MG63 (cell line): ENCODE results near the gene INMT. TPM values are rescaled to one million over a fixed set of nuclear protein-coding genes. Genes with fewer than 3 reads are reported as not detected.
A peak's percentile ranks its signal among the peaks of the same experiment; 100 is the strongest.

Experiments
- DNase-seq: peaks from one replicate; pipeline ENCODE4 v3.0.0-alpha.2; 2020
- H3K27me3 ChIP-seq: fragments of 250-450 bp; sonication (Bioruptor Pico); 2 replicates; pipeline ENCODE4 v1.5.1; 2020; ENCODE audit warnings: mild to moderate bottlenecking, moderate library complexity
- H3K36me3 ChIP-seq: fragments of 250-450 bp; sonication (Bioruptor Pico); 2 replicates; pipeline ENCODE4 v1.5.1; 2020; ENCODE audit warnings: mild to moderate bottlenecking, moderate library complexity
- H3K4me3 ChIP-seq: fragments of 250-450 bp; sonication (Bioruptor Pico); 2 replicates; pipeline ENCODE4 v1.5.1; 2020; ENCODE audit warnings: mild to moderate bottlenecking, moderate library complexity
- H3K9me3 ChIP-seq: fragments of 250-450 bp; sonication (Bioruptor Pico); 2 replicates; pipeline ENCODE4 v1.5.1; 2020; ENCODE audit warnings: mild to moderate bottlenecking, moderate library complexity
- total RNA-seq: library from RNA; depleted of rRNA; stranded (reverse); fragments of >200 nt; shearing (Covaris generic); gene quantifications from 2 replicates; pipeline ENCODE4 v1.2.3, GENCODE V29; 2014; ENCODE audit warnings: low replicate concordance

The INMT gene
- total RNA-seq, 1 experiment from 2014 or later, result 0.03 TPM

DNA sequence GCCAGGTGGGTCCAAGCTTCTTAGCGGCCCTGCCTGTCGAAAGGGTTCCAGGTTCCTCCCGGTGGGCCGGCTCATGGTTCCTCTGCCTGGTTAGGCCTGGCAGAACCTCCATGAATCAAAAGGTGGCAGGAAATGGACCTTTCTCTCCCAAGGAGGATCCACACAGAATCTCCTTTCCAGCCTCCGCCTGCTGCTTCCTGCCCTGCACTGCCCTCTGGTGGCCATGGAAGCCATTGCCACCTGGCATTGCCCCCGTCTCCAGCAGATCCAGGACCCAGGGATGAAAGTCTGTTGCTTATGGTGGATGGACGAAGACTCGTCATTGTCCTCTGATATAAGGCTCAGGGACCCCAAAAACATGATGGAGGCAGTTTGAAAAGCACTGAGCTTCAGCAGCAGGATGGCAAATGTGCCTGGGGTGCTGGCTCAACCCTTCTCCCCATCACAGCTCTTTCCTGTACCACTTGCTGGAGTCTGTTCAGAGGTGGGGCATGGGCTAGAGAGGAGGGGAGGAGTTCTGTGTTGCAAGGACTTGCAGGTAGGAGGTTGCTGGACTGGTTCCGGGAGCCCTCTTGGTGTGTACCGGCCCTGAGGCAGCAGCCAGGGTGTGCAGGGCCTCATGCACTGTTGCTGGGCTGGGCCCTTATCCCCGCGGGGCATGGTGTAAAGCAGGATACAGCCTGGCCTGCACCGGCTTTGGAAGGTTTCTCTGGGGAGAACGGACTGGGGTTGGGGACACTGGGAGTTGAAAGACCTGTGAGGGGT, 11.3 kb upstream of the INMT start:
- peak; percentile 50 for DNase-seq
- H3K4me3 ChIP-seq, result no peak overlapping the region
- no peaks in the 10 kb centered on the region for H3K36me3 ChIP-seq
- no peaks in the 10 kb centered on the region for H3K9me3 ChIP-seq
- H3K27me3 ChIP-seq, result no peaks in the 10 kb centered on the region

- no peak for DNase-seq
- no peaks in the 10 kb centered on the region for H3K9me3 ChIP-seq
- H3K36me3 ChIP-seq, result no peaks in the 10 kb centered on the region
- H3K27me3 ChIP-seq, result no peaks in the 10 kb centered on the region
- no peak overlapping the region for H3K4me3 ChIP-seq
Observed at GRCh38 chr7:30741289-30741688, 10.6 kb upstream of the INMT start.

DNA sequence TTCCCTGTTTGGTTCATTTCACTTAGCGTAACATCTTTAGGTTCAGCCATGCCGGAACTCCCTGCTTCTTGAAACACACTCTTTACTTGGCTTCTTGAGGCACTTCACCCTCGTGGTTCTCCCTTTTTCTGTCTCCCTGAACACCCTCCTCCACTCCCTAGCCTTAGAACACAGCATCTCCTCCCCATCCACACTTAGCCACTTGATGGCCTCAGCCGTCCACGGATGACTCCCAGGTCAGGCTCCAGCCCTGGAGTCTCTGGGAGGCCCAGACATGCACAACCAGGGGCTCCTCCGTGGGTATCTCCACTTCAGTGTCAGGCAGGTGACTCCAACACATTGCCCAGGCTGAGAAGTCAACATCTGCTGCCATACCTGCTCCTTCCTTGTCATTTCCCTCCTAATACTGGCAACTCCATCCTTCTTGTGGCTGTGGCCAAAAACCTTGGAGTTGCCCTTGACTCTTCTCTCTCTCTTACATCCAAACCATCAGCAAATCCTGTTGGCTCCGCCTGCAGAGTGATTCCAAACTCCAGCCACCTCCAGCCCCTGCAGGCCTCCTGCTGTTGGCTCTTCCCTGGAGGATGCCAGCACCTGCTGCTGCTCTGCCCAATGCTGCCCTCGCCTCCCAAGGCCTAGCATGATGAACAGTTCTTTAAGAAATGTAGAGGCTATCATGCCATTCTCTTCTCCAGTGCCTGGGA, 8.4 kb upstream of the INMT start:
- no peak for DNase-seq
- no peaks in the 10 kb centered on the region for H3K9me3 ChIP-seq
- no peaks in the 10 kb centered on the region for H3K27me3 ChIP-seq
- H3K4me3 ChIP-seq, result no peak overlapping the region
- H3K36me3 ChIP-seq, result no peaks in the 10 kb centered on the region

- Histone ChIP-seq H3K9me3 (no peaks in the 10 kb centered on the region), H3K36me3 (no peaks in the 10 kb centered on the region), H3K4me3 (no peak overlapping the region), H3K27me3 (no peaks in the 10 kb centered on the region)
- DNase-seq, result no peak
Observed at GRCh38 chr7:30744075-30744417, 7.9 kb upstream of the INMT start.

DNA sequence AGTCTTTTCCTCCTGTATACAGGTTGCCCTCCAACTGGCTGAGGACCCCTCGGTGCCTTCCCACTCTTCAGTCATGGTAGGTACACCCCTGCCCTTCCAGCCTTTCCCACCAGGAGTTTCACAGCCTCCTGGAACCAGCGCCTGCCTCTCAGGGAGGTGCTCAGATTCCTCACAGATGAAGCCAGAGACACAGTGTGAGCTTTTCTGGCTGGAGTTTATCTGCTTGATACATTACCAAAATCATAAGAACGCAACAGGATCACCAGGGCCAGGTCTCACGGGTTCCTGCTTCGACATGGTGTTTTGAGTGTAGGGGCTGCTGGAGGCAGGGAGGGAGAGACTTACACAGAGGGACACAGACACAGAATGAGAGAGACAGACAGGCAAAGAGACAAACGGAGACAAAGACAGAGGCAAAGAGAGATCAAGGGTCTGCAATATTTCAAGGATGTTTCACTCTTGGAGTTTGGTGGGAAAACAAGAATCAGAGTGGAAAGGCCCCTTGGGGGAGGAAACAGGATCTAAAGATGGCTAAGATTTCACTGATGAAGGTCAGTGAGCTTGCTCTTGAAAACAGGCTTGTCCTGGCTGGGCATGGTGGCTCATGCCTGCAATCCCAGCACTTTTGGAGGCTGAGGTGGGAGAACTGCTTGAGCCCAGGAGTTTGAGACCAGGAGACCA, 6.5 kb upstream of the INMT start:
- Histone ChIP-seq H3K36me3 (no peaks in the 10 kb centered on the region), H3K4me3 (no peak overlapping the region), H3K9me3 (no peaks in the 10 kb centered on the region), H3K27me3 (no peaks in the 10 kb centered on the region)
- no peak for DNase-seq

- DNase-seq, result no peak
Observed at GRCh38 chr7:30750010-30750409, 1.9 kb upstream of the INMT start.

GRCh38 chr7:30750683-30751650, 968 bp upstream of the INMT start:
- Histone ChIP-seq H3K27me3 (no peaks in the 10 kb centered on the region), H3K9me3 (no peaks in the 10 kb centered on the region), H3K4me3 (no peak overlapping the region), H3K36me3 (no peaks in the 10 kb centered on the region)
- DNase-seq, result peak; percentile 95

More at GRCh38 chr7:30750010-30750409, 1.9 kb upstream of the INMT start:
- H3K36me3 ChIP-seq, result no peaks in the 10 kb centered on the region
- no peak overlapping the region for H3K4me3 ChIP-seq
- no peaks in the 10 kb centered on the region for H3K9me3 ChIP-seq
- H3K27me3 ChIP-seq, result no peaks in the 10 kb centered on the region

DNA sequence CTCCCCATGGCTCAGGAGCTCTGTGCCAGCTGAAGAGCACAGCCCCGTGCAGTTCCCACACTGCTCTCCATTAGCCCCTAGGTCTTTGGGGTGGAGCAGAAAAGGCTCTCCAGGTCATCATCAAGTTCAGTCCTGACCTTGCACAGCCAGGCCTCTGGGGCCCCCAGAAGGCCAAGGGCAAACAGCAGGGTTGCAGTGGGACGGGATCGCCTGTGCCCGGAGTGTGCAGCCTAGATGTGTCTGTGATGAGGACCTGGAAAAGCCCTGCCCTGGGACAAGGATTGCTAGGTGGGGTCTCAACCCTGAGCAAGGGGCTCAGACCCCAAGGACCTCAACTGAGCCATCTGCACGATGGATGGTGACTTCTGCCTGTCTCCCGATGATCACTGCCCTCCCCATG, 549 bp downstream of the INMT start:
- Histone ChIP-seq H3K4me3 (no peak overlapping the region), H3K9me3 (no peaks in the 10 kb centered on the region), H3K36me3 (no peaks in the 10 kb centered on the region), H3K27me3 (no peaks in the 10 kb centered on the region)
- DNase-seq, result no peak

GRCh38 chr7:30752979-30753378, 1.0 kb downstream of the INMT start:
- H3K27me3 ChIP-seq, result no peaks in the 10 kb centered on the region
- peak; percentile 56 for DNase-seq
- H3K9me3 ChIP-seq, result no peaks in the 10 kb centered on the region
- H3K4me3 ChIP-seq, result no peak overlapping the region
- H3K36me3 ChIP-seq, result no peaks in the 10 kb centered on the region

DNA sequence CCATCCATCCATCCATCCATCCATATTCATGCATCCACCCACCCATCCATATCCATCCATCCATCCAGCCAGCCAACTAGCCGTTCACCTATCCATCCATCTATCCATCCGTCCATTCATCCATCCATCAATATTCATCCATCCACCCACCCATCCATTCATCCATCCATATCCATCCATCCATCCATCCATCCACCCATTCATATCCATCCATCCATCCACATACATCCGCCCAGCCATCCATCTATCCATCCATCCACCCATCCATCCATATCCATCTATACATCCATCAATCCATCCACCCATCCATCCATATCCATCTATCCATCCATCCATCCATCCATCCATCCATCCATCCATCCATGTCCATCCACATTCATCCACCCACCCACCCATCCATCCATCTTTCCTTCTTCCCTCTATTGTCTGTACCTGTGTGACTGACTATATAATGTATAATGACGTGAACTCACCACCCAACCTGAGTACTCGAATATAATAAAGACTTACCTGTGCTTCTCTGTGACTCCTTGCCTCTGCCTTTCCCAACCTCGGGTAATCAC, 2.5 kb downstream of the INMT start:
- no peaks in the 10 kb centered on the region for H3K27me3 ChIP-seq

GRCh38 chr7:30755384-30756154, 3.6 kb downstream of the INMT start:
- H3K9me3 ChIP-seq, result no peaks in the 10 kb centered on the region

More for the DNA sequence above, 2.5 kb downstream of the INMT start:
- no peak for DNase-seq
- H3K36me3 ChIP-seq, result no peaks in the 10 kb centered on the region
- no peaks in the 10 kb centered on the region for H3K9me3 ChIP-seq
- H3K4me3 ChIP-seq, result no peak overlapping the region

DNA sequence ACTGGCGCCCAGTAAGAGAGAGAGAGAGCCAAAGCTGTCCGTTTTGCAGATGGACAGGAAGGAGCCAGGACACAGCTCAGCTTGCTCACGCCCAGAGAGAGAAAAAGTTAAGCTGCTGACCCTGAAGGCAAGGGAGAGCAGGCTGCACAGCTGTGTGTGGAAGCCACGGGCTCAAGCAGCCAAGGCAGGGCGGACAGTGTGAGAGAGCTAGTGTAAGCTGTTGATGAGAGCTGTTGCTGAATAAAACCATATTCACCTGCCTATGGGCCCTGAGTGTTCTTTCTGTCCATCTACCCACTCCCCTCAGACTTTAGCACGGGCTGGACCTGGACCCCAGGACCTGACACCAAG, 5.4 kb downstream of the INMT start:
- Histone ChIP-seq H3K27me3 (no peaks in the 10 kb centered on the region), H3K36me3 (no peaks in the 10 kb centered on the region), H3K4me3 (no peak overlapping the region), H3K9me3 (no peaks in the 10 kb centered on the region)
- DNase-seq, result no peak

More at GRCh38 chr7:30755384-30756154, 3.6 kb downstream of the INMT start:
- Histone ChIP-seq H3K4me3 (no peak overlapping the region), H3K36me3 (no peaks in the 10 kb centered on the region), H3K27me3 (no peaks in the 10 kb centered on the region)
- no peak for DNase-seq

- Histone ChIP-seq H3K27me3 (no peaks in the 10 kb centered on the region), H3K36me3 (no peaks in the 10 kb centered on the region), H3K4me3 (no peak overlapping the region), H3K9me3 (no peaks in the 10 kb centered on the region; the same call in 1 of the 2 replicates)
- no peak for DNase-seq
Observed at GRCh38 chr7:30760514-30761213, 8.7 kb downstream of the INMT start.

GRCh38 chr7:30761214-30762156, 9.6 kb downstream of the INMT start:
- H3K9me3 ChIP-seq, result no peaks in the 10 kb centered on the region; the same call in 1 of the 2 replicates
- no peak for DNase-seq
- no peaks in the 10 kb centered on the region for H3K27me3 ChIP-seq
- H3K4me3 ChIP-seq, result no peak overlapping the region
- no peaks in the 10 kb centered on the region for H3K36me3 ChIP-seq
